Stimulated activated naive CD8-positive, alpha-beta T cell treated with anti-CD3 and anti-CD28 coated beads, Interleukin-15, Interleukin-2, amounts not matched to agents 100 ng/mL and 50 ng/mL, for 24 hours (primary cell): Measurements from ENCODE around the gene FASTK.

Experiments
- H3K27ac Mint-ChIP-seq: one replicate; pipeline ENCODE4 v1.8.0; 2021; ENCODE audit warnings: mild to moderate bottlenecking, mixed read lengths
- H3K27me3 Mint-ChIP-seq: one replicate; pipeline ENCODE4 v1.8.0; 2021; ENCODE audit warnings: mixed read lengths
- H3K36me3 Mint-ChIP-seq: one replicate; pipeline ENCODE4 v1.8.0; 2021; ENCODE audit warnings: low read depth, mixed read lengths
- H3K4me1 Mint-ChIP-seq: one replicate; pipeline ENCODE4 v1.8.0; 2021; ENCODE audit warnings: low read depth, mixed read lengths
- H3K4me3 Mint-ChIP-seq: one replicate; pipeline ENCODE4 v1.8.0; 2021; ENCODE audit warnings: mild to moderate bottlenecking, mixed read lengths
- H3K9me3 Mint-ChIP-seq: one replicate; pipeline ENCODE4 v1.8.0; 2021; ENCODE audit warnings: mixed read lengths

Gene FASTK

GRCh38 chr7:151080522-151081169 is at the start of gene FASTK:
Gene FASTK (minus strand): TSS chr7:151080809. CDS start chr7:151080766, 43 bp downstream.
- Mint-ChIP-seq H3K27ac (peak within 1 kb of the TSS; percentile 80), H3K4me1 (peaks cover 49% of the 10 kb centered on the region), H3K4me3 (peak within 1 kb of the TSS; percentile 96), H3K36me3 (peaks cover 21% of the 10 kb centered on the region), H3K27me3 (peaks cover 11% of the 10 kb centered on the region), H3K9me3 (no peaks in the 10 kb centered on the region)

GRCh38 chr7:151129960-151130591 is 49.5 kb upstream of the FASTK start:
- H3K4me3 Mint-ChIP-seq, result no peak overlapping the region
- H3K9me3 Mint-ChIP-seq, result no peaks in the 10 kb centered on the region
- no peaks in the 10 kb centered on the region for H3K4me1 Mint-ChIP-seq
- no peaks in the 10 kb centered on the region for H3K27me3 Mint-ChIP-seq
- peaks cover 7% of the 10 kb centered on the region for H3K36me3 Mint-ChIP-seq
- H3K27ac Mint-ChIP-seq, result no peak overlapping the region

GRCh38 chr7:151129117-151129959 is 48.7 kb upstream of the FASTK start:
- Mint-ChIP-seq H3K27me3 (no peaks in the 10 kb centered on the region), H3K27ac (no peak overlapping the region), H3K4me3 (no peak overlapping the region), H3K9me3 (no peaks in the 10 kb centered on the region), H3K4me1 (no peaks in the 10 kb centered on the region), H3K36me3 (peaks cover 7% of the 10 kb centered on the region)

GRCh38 chr7:151128716-151129115 is 48.1 kb upstream of the FASTK start:
- H3K4me3 Mint-ChIP-seq, result no peak overlapping the region
- no peaks in the 10 kb centered on the region for H3K9me3 Mint-ChIP-seq
- no peaks in the 10 kb centered on the region for H3K27me3 Mint-ChIP-seq
- no peak overlapping the region for H3K27ac Mint-ChIP-seq
- H3K4me1 Mint-ChIP-seq, result peaks cover 4% of the 10 kb centered on the region
- peaks cover 7% of the 10 kb centered on the region for H3K36me3 Mint-ChIP-seq

- H3K27ac Mint-ChIP-seq, result no peak overlapping the region
These were observed 47.5 kb upstream of the FASTK start for GRCh38 chr7:151128144-151128543.

GRCh38 chr7:151126491-151127137 is 46.0 kb upstream of the FASTK start:
- no peak overlapping the region for H3K27ac Mint-ChIP-seq
- peaks cover 4% of the 10 kb centered on the region for H3K4me1 Mint-ChIP-seq
- no peaks in the 10 kb centered on the region for H3K27me3 Mint-ChIP-seq
- H3K36me3 Mint-ChIP-seq, result peaks cover 8% of the 10 kb centered on the region
- no peak overlapping the region for H3K4me3 Mint-ChIP-seq
- H3K9me3 Mint-ChIP-seq, result no peaks in the 10 kb centered on the region

More at GRCh38 chr7:151128144-151128543, 47.5 kb upstream of the FASTK start:
- H3K27me3 Mint-ChIP-seq, result no peaks in the 10 kb centered on the region
- peaks cover 6% of the 10 kb centered on the region for H3K36me3 Mint-ChIP-seq
- peaks cover 4% of the 10 kb centered on the region for H3K4me1 Mint-ChIP-seq
- H3K4me3 Mint-ChIP-seq, result no peak overlapping the region
- H3K9me3 Mint-ChIP-seq, result no peaks in the 10 kb centered on the region

GRCh38 chr7:151125846-151126481 is 45.4 kb upstream of the FASTK start:
- no peaks in the 10 kb centered on the region for H3K27me3 Mint-ChIP-seq
- H3K36me3 Mint-ChIP-seq, result peaks cover 10% of the 10 kb centered on the region
- H3K4me3 Mint-ChIP-seq, result no peak overlapping the region
- peaks cover 4% of the 10 kb centered on the region for H3K4me1 Mint-ChIP-seq
- H3K27ac Mint-ChIP-seq, result no peak overlapping the region
- no peaks in the 10 kb centered on the region for H3K9me3 Mint-ChIP-seq

GRCh38 chr7:151125470-151125845 is 44.8 kb upstream of the FASTK start:
- Mint-ChIP-seq H3K36me3 (peaks cover 10% of the 10 kb centered on the region), H3K4me3 (no peak overlapping the region), H3K27ac (no peak overlapping the region), H3K27me3 (no peaks in the 10 kb centered on the region), H3K4me1 (peaks cover 4% of the 10 kb centered on the region), H3K9me3 (no peaks in the 10 kb centered on the region)

GRCh38 chr7:151124899-151125399 is 44.3 kb upstream of the FASTK start:
- Mint-ChIP-seq H3K27ac (no peak overlapping the region), H3K9me3 (no peaks in the 10 kb centered on the region), H3K4me1 (peaks cover 4% of the 10 kb centered on the region), H3K27me3 (no peaks in the 10 kb centered on the region), H3K4me3 (no peak overlapping the region), H3K36me3 (peaks cover 10% of the 10 kb centered on the region)

GRCh38 chr7:151124481-151124880 is 43.9 kb upstream of the FASTK start:
- Mint-ChIP-seq H3K36me3 (peaks cover 10% of the 10 kb centered on the region), H3K9me3 (no peaks in the 10 kb centered on the region), H3K4me1 (peaks cover 4% of the 10 kb centered on the region), H3K27me3 (no peaks in the 10 kb centered on the region), H3K4me3 (no peak overlapping the region), H3K27ac (no peak overlapping the region)

GRCh38 chr7:151123822-151124464 is 43.3 kb upstream of the FASTK start:
- Mint-ChIP-seq H3K27me3 (no peaks in the 10 kb centered on the region), H3K4me1 (peaks cover 4% of the 10 kb centered on the region), H3K36me3 (peaks cover 10% of the 10 kb centered on the region), H3K4me3 (no peak overlapping the region), H3K27ac (no peak overlapping the region), H3K9me3 (no peaks in the 10 kb centered on the region)

GRCh38 chr7:151123158-151123821 is 42.7 kb upstream of the FASTK start:
- H3K36me3 Mint-ChIP-seq, result peaks cover 10% of the 10 kb centered on the region
- no peaks in the 10 kb centered on the region for H3K9me3 Mint-ChIP-seq
- no peak overlapping the region for H3K4me3 Mint-ChIP-seq

GRCh38 chr7:151122796-151123157 is 42.2 kb upstream of the FASTK start:
- Mint-ChIP-seq H3K27ac (no peak overlapping the region), H3K4me3 (no peak overlapping the region), H3K4me1 (peaks cover 4% of the 10 kb centered on the region), H3K36me3 (peaks cover 10% of the 10 kb centered on the region), H3K27me3 (no peaks in the 10 kb centered on the region), H3K9me3 (no peaks in the 10 kb centered on the region)

More at GRCh38 chr7:151123158-151123821, 42.7 kb upstream of the FASTK start:
- Mint-ChIP-seq H3K27me3 (no peaks in the 10 kb centered on the region), H3K4me1 (peaks cover 4% of the 10 kb centered on the region), H3K27ac (no peak overlapping the region)
